Loucy (cell line): Measurements from ENCODE around the gene LRIG1.

ENCODE experiments used
- EZH2phosphoT487 ChIP-seq: fragments of 200-600 bp; IDR thresholded peaks from 2 replicates; pipeline ENCODE4 v1.6.1; 2018; ENCODE audit warnings: antibody characterized with exemption, mild to moderate bottlenecking, moderate library complexity, borderline replicate concordance
- TF ChIP-seq, protein P1 (sequence below): fragments of 200-600 bp; sonication (generic); conservative IDR thresholded peaks from 2 replicates; pipeline ENCODE4 v1.5.1; 2014; ENCODE audit warnings: mild to moderate bottlenecking, antibody characterized with exemption, low read length

DNA sequence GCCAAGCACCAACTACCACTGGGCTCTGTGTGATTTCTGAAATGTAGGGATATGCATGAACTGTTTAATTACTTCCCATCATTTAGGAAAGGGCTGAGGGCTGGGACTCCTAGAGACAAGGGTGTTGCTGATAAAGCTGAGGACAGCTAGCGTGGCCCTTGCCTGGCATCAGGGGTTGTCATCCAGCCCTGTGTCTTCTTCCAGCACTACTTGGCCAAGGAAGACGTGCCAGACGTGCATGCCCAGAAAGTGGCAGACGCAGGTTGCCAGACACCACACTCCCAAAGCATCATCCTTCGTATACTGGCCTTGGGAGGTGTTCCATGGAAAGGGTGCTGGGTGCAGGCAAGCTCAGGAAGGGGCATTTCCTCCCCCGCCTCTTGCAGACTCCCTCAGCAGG lies 64.8 kb downstream of the LRIG1 start:
- TF ChIP-seq, protein P1, sequence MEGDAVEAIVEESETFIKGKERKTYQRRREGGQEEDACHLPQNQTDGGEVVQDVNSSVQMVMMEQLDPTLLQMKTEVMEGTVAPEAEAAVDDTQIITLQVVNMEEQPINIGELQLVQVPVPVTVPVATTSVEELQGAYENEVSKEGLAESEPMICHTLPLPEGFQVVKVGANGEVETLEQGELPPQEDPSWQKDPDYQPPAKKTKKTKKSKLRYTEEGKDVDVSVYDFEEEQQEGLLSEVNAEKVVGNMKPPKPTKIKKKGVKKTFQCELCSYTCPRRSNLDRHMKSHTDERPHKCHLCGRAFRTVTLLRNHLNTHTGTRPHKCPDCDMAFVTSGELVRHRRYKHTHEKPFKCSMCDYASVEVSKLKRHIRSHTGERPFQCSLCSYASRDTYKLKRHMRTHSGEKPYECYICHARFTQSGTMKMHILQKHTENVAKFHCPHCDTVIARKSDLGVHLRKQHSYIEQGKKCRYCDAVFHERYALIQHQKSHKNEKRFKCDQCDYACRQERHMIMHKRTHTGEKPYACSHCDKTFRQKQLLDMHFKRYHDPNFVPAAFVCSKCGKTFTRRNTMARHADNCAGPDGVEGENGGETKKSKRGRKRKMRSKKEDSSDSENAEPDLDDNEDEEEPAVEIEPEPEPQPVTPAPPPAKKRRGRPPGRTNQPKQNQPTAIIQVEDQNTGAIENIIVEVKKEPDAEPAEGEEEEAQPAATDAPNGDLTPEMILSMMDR, result no peak
- no peak for TF ChIP-seq EZH2phosphoT487
